Lower leg skin (tissue), 4 donors: ENCODE measurements around the gene RNF169. TPM values are rescaled to one million over a fixed set of nuclear protein-coding genes. Genes with fewer than 3 reads are reported as not detected.
"Not testable (repeated sequence)": the region's sequence is repeated elsewhere in the genome, so short reads cannot be mapped to it uniquely, and the experiment has no call there.

ENCODE experiments used
- DNase-seq, 2 donors: peaks; one replicate each; pipeline ENCODE4 v3.0.0-alpha.2; 2019; ENCODE audit warnings: low spot score in 2 of 2
- H3K4me3 ChIP-seq: fragments of 200-600 bp; sonication (generic); 2 replicates; pipeline ENCODE4 v1.5.1; 2017; ENCODE audit warnings: mild to moderate bottlenecking, low read depth; ENCODE audit not compliant: poor library complexity, severe bottlenecking
- CTCF ChIP-seq, 3 donors: fragments of 450-650 bp; IDR thresholded peaks; one replicate each; pipeline ENCODE4 v1.5.1; 2016; ENCODE audit warnings: antibody characterized with exemption in 3 of 3, mild to moderate bottlenecking in 3 of 3, moderate library complexity in 2 of 3
- POLR2A ChIP-seq, 2 donors: fragments of 450-650 bp; IDR thresholded peaks; one replicate each; pipeline ENCODE4 v1.6.1; 2016 to 2017; ENCODE audit warnings: antibody characterized with exemption in 2 of 2, mild to moderate bottlenecking in 1 of 2, moderate library complexity in 1 of 2
- WGBS, 2 donors: methylation state at CpG; one replicate each; pipeline ENCODE4 v1.1.5; 2018; 5-methylcytosine and 5-hydroxymethylcytosine counted together
- intact Hi-C: fragments of 100-400 bp; cut with DNase I; formaldehyde crosslinking; loops from one replicate; pipeline ENCODE4 v1.15.0; 2023; ENCODE audit warnings: low total_unique reads
- total RNA-seq, 4 donors: library from RNA; depleted of rRNA; stranded (reverse); fragments of >200 nt; gene quantifications; one replicate each; pipeline ENCODE4 v1.1.0, GENCODE V29; 2016

The RNF169 gene
- total RNA-seq, 4 donors from 2014 or later: 17.5 to 23.6 (median 21.6) TPM

- no peak for DNase-seq
- no peak for TF ChIP-seq POLR2A (IDR thresholded peaks at IDR 0.05)
- TF ChIP-seq CTCF (IDR thresholded peaks at IDR 0.05): no peak
- H3K4me3 ChIP-seq: no peak overlapping the region
- WGBS, 2 donors: 88 to 92% methylated on average over 4 of the region's 4 CpGs
- intact Hi-C loops: no loop called here
Measured at GRCh38 chr11:74742070-74742469, 6.6 kb upstream of the RNF169 start.

- no peak overlapping the region for H3K4me3 ChIP-seq
- TF ChIP-seq POLR2A (IDR thresholded peaks at IDR 0.05) (no peak), CTCF (IDR thresholded peaks at IDR 0.05) (no peak)
- peak in 1 of 2 donors; percentile 1 for DNase-seq
- intact Hi-C loops: no loop called here
Measured at GRCh38 chr11:74743640-74744039, 5.0 kb upstream of the RNF169 start.

- no peak for TF ChIP-seq CTCF (IDR thresholded peaks at IDR 0.05)
- no peak overlapping the region for H3K4me3 ChIP-seq
- 51 to 58% methylated on average over 4 of the region's 4 CpGs for WGBS, 2 donors
- intact Hi-C loops: no loop called here
- peak in 1 of 2 donors; percentile 53 for DNase-seq
Measured at GRCh38 chr11:74744277-74744676, 4.4 kb upstream of the RNF169 start.

- no peak for DNase-seq
- H3K4me3 ChIP-seq: no peak overlapping the region
- 98 to 99% methylated on average over 3 of the region's 3 CpGs for WGBS, 2 donors
- TF ChIP-seq POLR2A (IDR thresholded peaks at IDR 0.05): no peak
- TF ChIP-seq CTCF (IDR thresholded peaks at IDR 0.05): no peak
- intact Hi-C loops: no loop called here
Measured at GRCh38 chr11:74746868-74747267, 1.8 kb upstream of the RNF169 start.

- intact Hi-C loops: no loop called here
- peak; percentile 21 to 88 for DNase-seq
- H3K4me3 ChIP-seq: peak overlapping the region; percentile 66
- TF ChIP-seq POLR2A (IDR thresholded peaks at IDR 0.05): no peak
- TF ChIP-seq CTCF (IDR thresholded peaks at IDR 0.05): no peak
- 1% methylated on average over 30 to 41 of the region's 63 CpGs for WGBS, 2 donors
Measured at GRCh38 chr11:74749127-74749964, 697 bp downstream of the RNF169 start.

- intact Hi-C loops: no loop called here
- WGBS, 2 donors: 3 to 7% methylated on average over 2 of the region's 2 CpGs
- TF ChIP-seq POLR2A (IDR thresholded peaks at IDR 0.05) (no peak), CTCF (IDR thresholded peaks at IDR 0.05) (no peak)
- peak overlapping the region; percentile 66 for H3K4me3 ChIP-seq
- no peak for DNase-seq
Measured at GRCh38 chr11:74749965-74750296, 1.3 kb downstream of the RNF169 start.

GRCh38 chr11:74750598-74750997 lies 1.9 kb downstream of the RNF169 start:
- DNase-seq, intact Hi-C loops, H3K4me3 ChIP-seq: not testable (repeated sequence)
- WGBS, 2 donors: 94 to 95% methylated on average over 14 of the region's 14 CpGs
